ENCODE data around the gene EIF5. TPM values are rescaled to one million over a fixed set of nuclear protein-coding genes. Genes with fewer than 3 reads are reported as not detected.

EIF5 gene
- total RNA-seq, 1 donor from 2014 or later: 173 TPM

- DNase-seq (ENCODE audit: low read depth): no peak
Measured at GRCh38 chr14:103370087-103370486, 36.0 kb downstream of the EIF5 start.

DNA sequence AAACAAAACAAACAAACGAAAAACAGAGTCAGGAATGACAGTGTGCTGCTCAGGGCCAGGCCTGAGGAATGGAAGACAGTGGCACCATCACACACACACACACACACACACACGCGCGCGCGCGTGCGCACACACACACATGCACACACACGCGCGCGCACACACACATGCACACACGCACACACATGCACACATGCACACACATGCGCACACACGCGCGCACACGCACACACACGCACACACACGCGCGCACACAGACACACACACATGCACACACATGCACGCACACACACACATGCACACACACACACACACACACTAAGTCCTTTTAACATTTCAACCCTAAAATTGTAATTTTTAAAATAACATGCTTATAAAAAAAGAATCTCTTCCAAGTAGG lies 38.0 kb downstream of the EIF5 start:
- DNase-seq (ENCODE audit: low read depth): no peak

DNA sequence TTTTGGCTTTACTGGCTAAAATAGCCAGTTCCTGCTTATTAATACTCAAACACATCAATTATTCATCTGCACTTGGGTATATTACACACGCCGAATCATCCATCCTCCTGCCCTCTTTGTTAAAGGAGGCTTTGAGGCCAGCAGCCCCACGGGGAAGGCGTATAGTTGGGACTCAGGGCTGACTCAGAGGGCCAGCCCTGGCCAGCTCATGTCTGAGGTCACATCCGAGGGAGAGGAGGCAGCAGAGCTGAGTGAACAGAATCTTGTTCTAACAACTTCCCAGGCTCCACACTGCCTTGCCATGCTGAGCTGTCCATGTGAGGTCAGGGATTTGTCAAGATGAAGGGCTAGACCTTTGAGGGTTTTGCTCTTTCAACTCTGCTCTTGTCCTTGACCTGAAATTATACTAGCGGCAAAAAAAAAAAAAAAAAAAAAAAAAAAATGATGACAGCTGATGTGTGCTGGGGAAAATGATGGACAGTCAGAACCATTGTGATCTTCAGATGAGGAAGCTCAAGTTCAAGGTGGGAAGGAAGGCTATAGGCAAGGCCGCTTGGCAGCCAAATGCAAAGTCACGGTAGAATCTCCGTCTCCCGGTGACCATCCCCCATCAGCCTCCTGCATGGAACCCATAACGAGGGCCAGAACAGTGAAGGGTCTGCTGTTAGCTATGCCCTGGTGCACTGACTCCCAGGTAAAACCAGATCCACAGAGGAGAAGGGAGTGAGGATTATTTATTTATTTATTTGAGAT lies 38.7 kb downstream of the EIF5 start:
- DNase-seq (ENCODE audit: low read depth): peak; percentile 83

DNA sequence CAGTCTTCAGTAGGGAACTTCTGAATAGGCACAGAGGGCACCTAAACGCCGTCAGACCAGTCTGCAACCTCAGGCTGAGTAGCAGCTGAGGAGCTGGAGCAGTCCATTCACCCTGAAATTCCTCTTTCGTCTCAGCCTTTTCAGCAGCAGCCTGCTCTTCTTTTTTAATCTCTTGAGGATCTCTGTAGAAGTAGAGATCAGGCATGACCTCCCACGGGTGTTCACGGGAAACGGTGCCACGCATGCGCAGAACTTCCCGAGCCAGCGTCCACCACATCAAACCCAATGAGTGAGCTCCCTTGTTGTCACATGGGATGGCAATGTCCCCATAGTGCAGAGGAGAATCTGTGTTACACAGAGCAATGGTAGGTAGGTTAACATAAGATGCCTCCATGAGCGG lies 40.1 kb downstream of the EIF5 start:
- DNase-seq (ENCODE audit: low read depth): no peak

DNA sequence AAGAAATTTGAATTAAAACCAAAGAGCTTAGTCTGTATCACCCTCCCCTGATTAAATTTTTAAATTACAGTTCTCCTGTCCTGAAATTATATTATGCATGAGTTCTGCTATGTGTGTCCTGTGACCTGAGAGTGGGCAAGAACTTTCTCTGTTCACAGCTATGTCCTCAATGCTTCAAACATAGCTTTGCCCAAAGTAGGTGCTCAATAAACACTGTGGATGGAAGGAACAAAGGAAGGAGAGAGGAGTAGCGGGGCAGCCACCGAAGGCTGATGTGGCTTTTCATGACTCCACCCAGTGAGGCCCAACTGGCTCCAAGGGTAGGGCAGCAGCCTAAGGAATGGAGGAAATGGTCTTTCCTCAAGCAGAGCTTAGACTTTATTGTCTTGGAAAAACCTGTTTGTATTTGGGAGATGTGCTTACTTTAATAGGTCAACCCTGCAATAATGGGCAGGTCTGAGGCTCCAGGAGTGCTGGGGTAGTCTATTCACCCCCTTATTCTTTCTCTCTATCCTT lies 43.5 kb downstream of the EIF5 start:
- no peak for DNase-seq (ENCODE audit: low read depth)

GRCh38 chr14:103378038-103378854 lies 44.2 kb downstream of the EIF5 start:
- DNase-seq (ENCODE audit: low read depth): no peak

DNA sequence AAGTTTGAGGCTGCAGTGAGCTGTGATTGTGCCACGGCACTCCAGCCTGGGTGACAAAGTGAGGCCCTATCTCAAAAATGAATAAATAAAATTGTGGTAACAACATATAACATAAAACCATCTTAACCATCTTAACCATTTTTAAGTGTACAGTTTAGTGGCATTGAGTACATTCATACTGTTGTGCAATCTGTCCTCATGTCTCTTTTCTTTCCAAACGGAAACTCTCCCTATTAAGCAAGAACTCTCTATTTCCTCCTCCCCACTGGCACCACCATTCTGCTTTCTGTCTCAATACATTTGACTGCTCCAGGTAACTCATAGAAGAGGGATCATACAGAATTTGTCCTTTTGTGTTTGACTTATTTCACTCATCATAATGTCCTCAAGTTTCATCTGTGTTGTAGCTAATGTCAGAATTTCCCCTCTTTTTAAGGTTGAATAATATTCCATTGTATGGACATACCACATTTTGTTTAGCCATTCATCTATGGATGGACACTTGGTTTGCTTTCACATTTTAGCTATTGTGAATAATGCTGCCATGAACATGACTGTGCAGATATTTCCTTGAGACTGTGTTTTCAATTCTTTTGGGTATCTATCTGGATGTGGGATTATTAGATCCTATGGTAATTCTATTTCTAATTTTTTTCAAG lies 46.8 kb downstream of the EIF5 start:
- DNase-seq (ENCODE audit: low read depth): no peak

DNA sequence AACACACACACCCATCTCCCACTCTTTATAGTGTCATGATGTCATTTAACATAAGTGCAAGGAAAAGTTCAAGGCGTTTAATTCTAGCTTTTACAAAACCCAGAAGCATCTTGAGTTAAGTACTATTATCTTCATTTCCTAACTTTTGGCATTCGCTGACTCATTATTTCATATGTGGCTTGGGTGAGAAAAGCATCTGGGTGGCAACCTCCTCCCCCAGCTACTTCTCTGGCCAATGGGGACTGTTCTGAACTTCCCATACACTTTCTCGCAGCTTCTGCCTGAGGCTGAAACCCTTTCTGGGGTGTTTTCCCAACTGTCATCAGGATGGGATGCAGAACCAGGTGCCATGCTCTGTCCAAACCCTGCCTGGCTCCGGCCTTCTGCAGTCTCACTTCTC lies 48.3 kb downstream of the EIF5 start:
- no peak for DNase-seq (ENCODE audit: low read depth)

- DNase-seq (ENCODE audit: low read depth): no peak
Measured at GRCh38 chr14:103384450-103385151, 50.6 kb downstream of the EIF5 start.

- peak; percentile 88 for DNase-seq (ENCODE audit: low read depth)
Measured at GRCh38 chr14:103385152-103385928, 51.3 kb downstream of the EIF5 start, which contains the start of gene MARK3. MARK3 (plus strand) TSS chr14:103385415; CDS start chr14:103386030, 615 bp downstream.

DNA sequence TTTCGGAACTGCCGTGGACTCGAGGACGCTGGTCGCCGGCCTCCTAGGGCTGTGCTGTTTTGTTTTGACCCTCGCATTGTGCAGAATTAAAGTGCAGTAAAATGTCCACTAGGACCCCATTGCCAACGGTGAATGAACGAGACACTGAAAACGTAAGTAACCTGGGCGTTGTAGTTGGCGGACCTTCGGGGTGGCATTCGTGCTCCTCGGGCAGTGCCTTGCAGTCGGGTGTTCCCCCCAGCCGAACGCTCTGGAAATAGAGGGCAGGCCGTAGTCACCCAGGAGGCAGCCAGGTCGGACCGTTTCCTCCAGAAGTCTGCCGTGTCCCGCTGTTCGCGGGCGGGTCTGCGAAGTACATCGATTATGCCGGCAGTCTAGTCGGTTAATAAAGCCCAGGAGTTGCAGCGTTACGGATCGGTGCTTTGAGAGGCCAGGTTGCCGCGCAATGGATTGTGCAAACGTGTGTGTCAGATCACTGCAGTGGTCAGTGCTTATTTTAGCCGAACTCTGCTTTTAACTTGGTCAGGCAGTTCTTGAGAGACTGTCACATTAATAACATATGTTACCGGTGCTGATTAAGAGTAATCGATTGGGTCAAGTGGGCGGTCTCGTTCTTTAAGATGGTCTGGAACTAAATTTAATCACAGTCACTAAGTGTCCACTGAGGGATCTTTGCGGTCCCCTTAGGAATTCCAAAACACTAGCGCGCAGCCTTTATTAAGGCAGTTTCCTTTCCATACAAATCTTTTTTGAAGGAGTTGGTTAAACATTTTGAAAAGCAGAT lies 52.1 kb downstream of the EIF5 start:
- DNase-seq (ENCODE audit: low read depth): peak; percentile 73

GRCh38 chr14:103386713-103387329 lies 52.8 kb downstream of the EIF5 start:
- DNase-seq (ENCODE audit: low read depth): peak; percentile 51

GRCh38 chr14:103388664-103389063 lies 54.6 kb downstream of the EIF5 start:
- DNase-seq (ENCODE audit: low read depth): no peak

DNA sequence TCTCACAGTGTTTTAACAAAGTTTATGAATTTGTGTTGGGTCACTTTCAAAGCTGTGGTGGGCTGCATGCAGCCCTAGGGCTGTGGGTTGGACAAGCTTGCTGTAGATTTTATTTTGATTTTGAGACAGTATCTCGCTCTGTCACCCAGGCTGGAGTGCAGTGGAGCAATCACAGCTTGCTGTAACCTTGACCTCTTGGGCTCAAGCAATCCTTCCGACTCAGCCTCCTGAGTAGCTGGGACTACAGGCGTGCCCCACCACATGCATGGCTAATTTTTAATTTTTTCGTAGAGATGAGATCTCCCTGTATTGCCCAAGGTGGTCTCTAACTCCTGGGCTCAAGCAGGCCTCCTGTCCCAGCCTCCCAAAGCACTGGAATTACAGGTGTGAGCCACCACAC lies 56.6 kb downstream of the EIF5 start:
- no peak for DNase-seq (ENCODE audit: low read depth)

- peak; percentile 48 for DNase-seq (ENCODE audit: low read depth)
Measured at GRCh38 chr14:103391048-103391447, 57.0 kb downstream of the EIF5 start.

DNA sequence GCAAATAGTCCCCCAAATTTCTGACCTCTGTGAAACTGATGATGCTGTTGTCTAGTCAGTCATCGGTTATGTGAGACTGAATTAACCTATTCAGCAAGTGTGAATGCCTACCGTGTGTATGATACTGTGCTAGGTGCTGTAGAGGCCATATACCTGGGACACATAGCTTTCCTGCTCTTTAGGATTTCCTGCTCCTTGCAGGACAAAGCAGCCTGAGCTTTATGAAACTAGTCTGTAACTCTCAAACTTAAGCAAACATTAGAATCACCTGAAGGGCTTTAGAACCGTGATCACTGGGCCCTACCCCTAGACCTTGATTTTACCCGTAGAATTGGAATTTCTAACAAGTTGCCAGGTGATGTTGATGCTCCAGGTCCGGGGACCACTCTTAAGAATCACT lies 58.1 kb downstream of the EIF5 start:
- no peak for DNase-seq (ENCODE audit: low read depth)

DNA sequence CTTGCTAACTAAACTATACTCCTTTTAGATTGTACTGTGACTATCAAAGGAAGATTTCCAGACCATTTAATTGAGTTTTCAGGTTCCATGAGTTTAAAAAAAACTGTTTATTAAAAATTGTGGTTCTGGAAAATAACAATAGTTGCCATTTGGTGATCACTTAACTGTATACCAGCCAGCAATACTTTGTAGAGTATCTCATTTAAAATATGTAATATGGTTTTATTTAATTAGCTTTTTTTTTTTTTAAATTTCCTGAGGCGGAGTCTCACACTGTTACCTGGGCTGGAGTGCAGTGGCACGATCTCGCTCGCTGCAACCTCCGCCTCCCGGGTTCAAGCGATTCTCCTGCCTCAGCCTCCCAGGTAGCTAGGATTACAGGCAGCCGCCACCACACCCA lies 58.5 kb downstream of the EIF5 start:
- DNase-seq (ENCODE audit: low read depth): no peak

- DNase-seq (ENCODE audit: low read depth): no peak
Measured at GRCh38 chr14:103393070-103393469, 59.0 kb downstream of the EIF5 start.
